H1 (cell line): ENCODE data around the gene MIER1. TPM values are rescaled to one million over a fixed set of nuclear protein-coding genes. Genes with fewer than 3 reads are reported as not detected.

Experiments
- BACH1 ChIP-seq: IDR thresholded peaks from 2 replicates; pipeline ENCODE4 v1.6.1; 2012; ENCODE audit warnings: low read length, improper control_type of control experiment
- CHD2 ChIP-seq: IDR thresholded peaks from 2 replicates; pipeline ENCODE4 v1.6.1; 2012; ENCODE audit warnings: low read length, improper control_type of control experiment
- CREB1 ChIP-seq: IDR thresholded peaks from 2 replicates; pipeline ENCODE4 v1.6.1; 2012; ENCODE audit warnings: inconsistent platforms
- JUND ChIP-seq: IDR thresholded peaks from 2 replicates; pipeline ENCODE4 v1.6.1; 2011; ENCODE audit warnings: mild to moderate bottlenecking, improper control_type of control experiment, low read length
- MAFK ChIP-seq: IDR thresholded peaks from 2 replicates; pipeline ENCODE4 v1.6.1; 2012; ENCODE audit warnings: low read depth, mild to moderate bottlenecking, improper control_type of control experiment, low read length
- NRF1 ChIP-seq: IDR thresholded peaks from 2 replicates; pipeline ENCODE4 v1.6.1; 2011; ENCODE audit warnings: mild to moderate bottlenecking, low read depth, low read length, improper control_type of control experiment
- PHF8 ChIP-seq: fragments of 200-600 bp; sonication (generic); conservative IDR thresholded peaks from 2 replicates; pipeline ENCODE4 v1.7.1; 2012; ENCODE audit warnings: low read depth, mild to moderate bottlenecking, inconsistent platforms, low read length, moderate library complexity
- POLR2A ChIP-seq, 2 experiments: IDR thresholded peaks; 1 replicate in 1 of 2; 2 replicates in 1 of 2; pipeline ENCODE4 v1.6.1; 2011; ENCODE audit warnings: low read depth in 2 of 2, low read length in 2 of 2, mild to moderate bottlenecking in 2 of 2; ENCODE audit errors: control extremely low read depth in 1 of 2
- POLR2AphosphoS5 ChIP-seq: IDR thresholded peaks from 2 replicates; pipeline ENCODE4 v1.6.1; 2011; ENCODE audit warnings: low read depth, low read length
- POU5F1 ChIP-seq: IDR thresholded peaks from 2 replicates; pipeline ENCODE4 v1.6.1; 2011; ENCODE audit warnings: low read depth, mild to moderate bottlenecking, low read length, moderate library complexity
- RBBP5 ChIP-seq: IDR thresholded peaks from 2 replicates; pipeline ENCODE4 v1.7.1; 2012; ENCODE audit warnings: low read depth, mild to moderate bottlenecking, inconsistent platforms, low read length, moderate library complexity, borderline replicate concordance
- RFX5 ChIP-seq: IDR thresholded peaks from 2 replicates; pipeline ENCODE4 v1.6.1; 2011; ENCODE audit warnings: low read depth, low read length, improper control_type of control experiment, borderline replicate concordance
- RXRA ChIP-seq: IDR thresholded peaks from 2 replicates; pipeline ENCODE4 v1.6.1; 2011; ENCODE audit warnings: low read depth, mild to moderate bottlenecking, low read length, moderate library complexity; ENCODE audit not compliant: insufficient read depth
- SP4 ChIP-seq: IDR thresholded peaks from 2 replicates; pipeline ENCODE4 v1.6.1; 2012; ENCODE audit warnings: low read length, inconsistent platforms
- SUZ12 ChIP-seq: fragments of 200-600 bp; sonication (generic); IDR thresholded peaks from 2 replicates; pipeline ENCODE4 v1.6.1; 2012; ENCODE audit warnings: mild to moderate bottlenecking, inconsistent platforms, low read length, moderate library complexity, mixed read lengths
- TAF1 ChIP-seq: IDR thresholded peaks from 2 replicates; pipeline ENCODE4 v1.6.1; 2011; ENCODE audit warnings: mild to moderate bottlenecking, low read depth, low read length
- TAF7 ChIP-seq: optimal IDR thresholded peaks from 2 replicates; pipeline ENCODE3; 2011; ENCODE audit warnings: low read depth, mild to moderate bottlenecking, inconsistent platforms, low read length, moderate library complexity, borderline replicate concordance
- TBP ChIP-seq: IDR thresholded peaks from 2 replicates; pipeline ENCODE4 v1.6.1; 2011; ENCODE audit warnings: low read depth, low read length, improper control_type of control experiment
- polyA plus RNA-seq, 7 experiments: library from polyadenylated mRNA; depleted of rRNA in 3 of 7; stranded (reverse) in 5 of 7; unstranded in 2 of 7; fragments of >200 nt in 5 of 7; fragments of 200-250 nt in 2 of 7; gene quantifications; 1 replicate in 5 of 7; 2 replicates in 1 of 7; 4 replicates in 1 of 7; pipeline versions ENCODE4 v1.2.1 to v1.2.3, GENCODE V29; 2011 to 2013; ENCODE audit warnings: missing spikeins in 2 of 7, mixed read lengths in 2 of 7
- total RNA-seq: library from RNA; stranded (reverse); fragmentation: NEBNext Ultra II Directional; extraction: Animal tissue kit (Norgen Biotek cat#: 25700); gene quantifications from 2 replicates; pipeline ENCODE4 v1.2.1, GENCODE V29; 2021
- TF ChIP-seq, protein P1 (sequence below): IDR thresholded peaks from 2 replicates; pipeline ENCODE4 v1.6.1; 2012; ENCODE audit warnings: low read length, inconsistent platforms
- TF ChIP-seq, protein P2 (sequence below): IDR thresholded peaks from 2 replicates; pipeline ENCODE4 v1.6.1; 2012; ENCODE audit warnings: inconsistent platforms
- TF ChIP-seq, protein P3 (sequence below): IDR thresholded peaks from 2 replicates; pipeline ENCODE4 v1.6.1; 2011; ENCODE audit warnings: low read length, improper control_type of control experiment
- TF ChIP-seq, protein P4 (sequence below): IDR thresholded peaks from 2 replicates; pipeline ENCODE4 v1.6.1; 2011; ENCODE audit warnings: low read depth, mild to moderate bottlenecking, low read length; ENCODE audit not compliant: insufficient read depth

The MIER1 gene
- total and polyA plus RNA-seq, 2 of the 8 experiments (the other 6 are each of a cell fraction or from before 2014, with no cell fraction given): 5.2 to 33.5 TPM

DNA sequence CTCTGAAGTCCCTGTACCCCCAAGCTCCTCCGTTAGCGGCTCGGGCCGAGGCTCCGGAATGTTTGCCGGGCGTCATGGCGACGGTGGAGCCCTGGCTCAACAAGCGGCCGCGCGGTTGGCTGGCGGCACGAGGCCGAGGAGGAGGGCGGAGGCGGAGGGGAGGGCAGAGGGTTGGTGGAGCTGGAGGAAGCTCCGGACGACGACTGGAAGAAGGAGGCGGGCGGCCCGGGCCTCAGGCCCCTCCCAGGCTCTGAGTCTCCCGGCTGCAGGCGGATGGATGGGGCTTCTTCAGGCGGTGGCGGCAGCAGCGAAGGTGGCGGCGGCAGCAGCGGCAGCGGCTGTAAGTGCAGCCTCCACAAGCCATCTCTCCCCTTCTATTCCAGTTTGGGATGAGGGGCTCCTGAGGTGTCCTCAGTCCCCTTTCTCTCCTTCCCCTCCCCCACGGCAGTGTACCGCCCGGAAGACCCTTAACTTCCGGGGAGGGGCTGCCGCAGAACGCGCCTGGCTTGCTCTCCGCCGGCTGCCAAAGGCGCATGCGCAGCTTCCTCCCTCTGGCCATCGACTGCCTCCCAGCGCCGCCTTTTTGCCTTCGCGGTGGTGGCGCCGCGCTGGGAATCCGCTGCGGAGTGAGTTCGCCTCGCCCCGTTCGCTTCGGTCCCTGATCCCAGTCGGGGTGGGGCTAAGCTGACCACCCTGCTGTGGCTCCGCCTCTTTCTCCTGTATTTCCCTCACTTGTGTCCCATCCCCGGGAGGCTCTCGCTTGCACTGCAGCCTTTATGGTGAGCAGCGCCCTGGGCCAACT lies at the start of gene MIER1, which contains the start of gene DNAI4 (continued):
- TF ChIP-seq MAFK: no peak
- TF ChIP-seq RBBP5: peak; percentile 67
- TF ChIP-seq POLR2AphosphoS5: peak; percentile 85
- TF ChIP-seq POU5F1: no peak
- TF ChIP-seq TAF1: peak; percentile 85
- no peak for TF ChIP-seq SUZ12
- TF ChIP-seq, protein P1, sequence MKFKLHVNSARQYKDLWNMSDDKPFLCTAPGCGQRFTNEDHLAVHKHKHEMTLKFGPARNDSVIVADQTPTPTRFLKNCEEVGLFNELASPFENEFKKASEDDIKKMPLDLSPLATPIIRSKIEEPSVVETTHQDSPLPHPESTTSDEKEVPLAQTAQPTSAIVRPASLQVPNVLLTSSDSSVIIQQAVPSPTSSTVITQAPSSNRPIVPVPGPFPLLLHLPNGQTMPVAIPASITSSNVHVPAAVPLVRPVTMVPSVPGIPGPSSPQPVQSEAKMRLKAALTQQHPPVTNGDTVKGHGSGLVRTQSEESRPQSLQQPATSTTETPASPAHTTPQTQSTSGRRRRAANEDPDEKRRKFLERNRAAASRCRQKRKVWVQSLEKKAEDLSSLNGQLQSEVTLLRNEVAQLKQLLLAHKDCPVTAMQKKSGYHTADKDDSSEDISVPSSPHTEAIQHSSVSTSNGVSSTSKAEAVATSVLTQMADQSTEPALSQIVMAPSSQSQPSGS: no peak
- TF ChIP-seq, protein P2, sequence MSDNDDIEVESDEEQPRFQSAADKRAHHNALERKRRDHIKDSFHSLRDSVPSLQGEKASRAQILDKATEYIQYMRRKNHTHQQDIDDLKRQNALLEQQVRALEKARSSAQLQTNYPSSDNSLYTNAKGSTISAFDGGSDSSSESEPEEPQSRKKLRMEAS: peak; percentile 92
- peak; percentile 42; the same call in 1 of the 2 replicates for TF ChIP-seq SP4
- TF ChIP-seq, protein P3, sequence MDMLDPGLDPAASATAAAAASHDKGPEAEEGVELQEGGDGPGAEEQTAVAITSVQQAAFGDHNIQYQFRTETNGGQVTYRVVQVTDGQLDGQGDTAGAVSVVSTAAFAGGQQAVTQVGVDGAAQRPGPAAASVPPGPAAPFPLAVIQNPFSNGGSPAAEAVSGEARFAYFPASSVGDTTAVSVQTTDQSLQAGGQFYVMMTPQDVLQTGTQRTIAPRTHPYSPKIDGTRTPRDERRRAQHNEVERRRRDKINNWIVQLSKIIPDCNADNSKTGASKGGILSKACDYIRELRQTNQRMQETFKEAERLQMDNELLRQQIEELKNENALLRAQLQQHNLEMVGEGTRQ: no peak
- peak; percentile 79 to 97 for TF ChIP-seq POLR2A (IDR thresholded peaks at IDR 0.05; ENCODE audit: control extremely low read depth in 1 of 2, low read depth in 2 of 2, low read length in 2 of 2)
- peak; percentile 71 for TF ChIP-seq NRF1
- peak; percentile 59 for TF ChIP-seq TBP
- TF ChIP-seq, protein P4, sequence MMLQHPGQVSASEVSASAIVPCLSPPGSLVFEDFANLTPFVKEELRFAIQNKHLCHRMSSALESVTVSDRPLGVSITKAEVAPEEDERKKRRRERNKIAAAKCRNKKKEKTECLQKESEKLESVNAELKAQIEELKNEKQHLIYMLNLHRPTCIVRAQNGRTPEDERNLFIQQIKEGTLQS: no peak
- no peak for TF ChIP-seq TAF7
- TF ChIP-seq JUND: no peak
- TF ChIP-seq CHD2: no peak; the same call in 1 of the 2 replicates
- TF ChIP-seq RFX5: no peak
- TF ChIP-seq PHF8: peak; percentile 95
- no peak; the same call in 1 of the 2 replicates for TF ChIP-seq CREB1
- TF ChIP-seq RXRA: no peak
- no peak for TF ChIP-seq BACH1
